GM23338 (cell line): ENCODE results near the gene COIL. TPM values are rescaled to one million over a fixed set of nuclear protein-coding genes. Genes with fewer than 3 reads are reported as not detected.
"Not testable (repeated sequence)": the region's sequence is repeated elsewhere in the genome, so short reads cannot be mapped to it uniquely, and the experiment has no call there.

Experiments
- ATAC-seq: fragments of 200-7000 bp; cut with Tn5 transposase; 3 replicates; pipeline ENCODE4 v1.9.1; 2020
- DNase-seq: peaks from one replicate; pipeline ENCODE4 v3.0.0-alpha.2; 2015; ENCODE audit warnings: low spot score
- H2AFZ ChIP-seq: fragments of 200-600 bp; sonication (generic); 2 replicates; pipeline ENCODE4 v1.8.0; 2016; ENCODE audit warnings: antibody characterized with exemption, mild to moderate bottlenecking, moderate library complexity
- H3F3A ChIP-seq: fragments of 200-600 bp; sonication (generic); replicated peaks from 2 replicates; pipeline ENCODE4 v1.8.0; 2017; ENCODE audit warnings: antibody characterized with exemption, mixed run types, low read depth
- H3K27ac ChIP-seq: fragments of 200-600 bp; sonication (generic); 2 replicates; pipeline ENCODE4 v1.6.1; 2016; ENCODE audit warnings: low read depth
- H3K27me3 ChIP-seq: fragments of 200-600 bp; sonication (generic); 2 replicates; pipeline ENCODE4 v1.8.0; 2016; ENCODE audit warnings: mild to moderate bottlenecking, mixed run types, moderate library complexity; ENCODE audit not compliant: insufficient read depth
- H3K36me3 ChIP-seq: fragments of 200-600 bp; sonication (generic); 2 replicates; pipeline ENCODE4 v1.8.0; 2016; ENCODE audit warnings: mild to moderate bottlenecking; ENCODE audit not compliant: insufficient read depth
- H3K4me1 ChIP-seq: fragments of 200-600 bp; sonication (generic); 2 replicates; pipeline ENCODE4 v1.8.0; 2016; ENCODE audit warnings: mild to moderate bottlenecking, moderate library complexity; ENCODE audit not compliant: insufficient read depth
- H3K4me2 ChIP-seq: fragments of 200-600 bp; sonication (generic); 2 replicates; pipeline ENCODE4 v1.7.1; 2017; ENCODE audit warnings: mixed run types
- H3K4me3 ChIP-seq: fragments of 200-600 bp; sonication (generic); 2 replicates; pipeline ENCODE4 v1.6.1; 2016; ENCODE audit warnings: mixed run types
- H3K79me2 ChIP-seq: fragments of 200-600 bp; sonication (generic); replicated peaks from 2 replicates; pipeline ENCODE4 v1.8.0; 2017; ENCODE audit warnings: mild to moderate bottlenecking; ENCODE audit not compliant: insufficient read depth
- H3K9me2 ChIP-seq: fragments of 200-600 bp; sonication (generic); 2 replicates; pipeline ENCODE4 v1.8.0; 2017; ENCODE audit not compliant: insufficient read depth
- H4K20me1 ChIP-seq: fragments of 200-600 bp; sonication (generic); replicated peaks from 2 replicates; pipeline ENCODE4 v1.8.0; 2017; ENCODE audit warnings: mild to moderate bottlenecking; ENCODE audit not compliant: insufficient read depth
- H3K27ac Mint-ChIP-seq: 2 replicates; pipeline ENCODE4 v1.8.0; 2020; ENCODE audit warnings: inconsistent platforms, mild to moderate bottlenecking, moderate library complexity, mixed read lengths
- H3K27me3 Mint-ChIP-seq: 3 replicates; pipeline ENCODE4 v1.8.0; 2022; ENCODE audit warnings: low read depth, mild to moderate bottlenecking, moderate library complexity, mixed read lengths, inconsistent platforms; ENCODE audit not compliant: insufficient read depth, poor library complexity
- H3K36me3 Mint-ChIP-seq: 3 replicates; pipeline ENCODE4 v1.8.0; 2021; ENCODE audit warnings: low read depth, mild to moderate bottlenecking, inconsistent platforms, moderate library complexity, mixed read lengths
- H3K4me1 Mint-ChIP-seq: 3 replicates; pipeline ENCODE4 v1.8.0; 2020; ENCODE audit warnings: mild to moderate bottlenecking, inconsistent platforms, mixed read lengths
- H3K4me3 Mint-ChIP-seq: 3 replicates; pipeline ENCODE4 v1.8.0; 2021; ENCODE audit warnings: moderate library complexity, mild to moderate bottlenecking, inconsistent platforms, mixed read lengths
- H3K9me3 Mint-ChIP-seq: 3 replicates; pipeline ENCODE4 v1.8.0; 2020; ENCODE audit warnings: moderate library complexity, mild to moderate bottlenecking, inconsistent platforms, mixed read lengths
- CREB1 ChIP-seq: fragments of 250-450 bp; sonication (Bioruptor Pico); IDR thresholded peaks from 2 replicates; pipeline ENCODE4 v1.5.0; 2020; ENCODE audit warnings: low read depth, mild to moderate bottlenecking, moderate library complexity
- ETS1 ChIP-seq: IDR thresholded peaks from 2 replicates; pipeline ENCODE4 v1.6.1; 2016; ENCODE audit warnings: antibody characterized with exemption
- EZH2 ChIP-seq: fragments of 200-600 bp; sonication (generic); IDR thresholded peaks from one replicate; pipeline ENCODE4 v1.8.0; 2017; ENCODE audit warnings: antibody characterized with exemption, mild to moderate bottlenecking, low read depth; ENCODE audit not compliant: unreplicated experiment
- EZH2phosphoT487 ChIP-seq: fragments of 200-600 bp; sonication (generic); IDR thresholded peaks from one replicate; pipeline ENCODE4 v1.8.1; 2018; ENCODE audit warnings: antibody characterized with exemption; ENCODE audit not compliant: unreplicated experiment
- JUNB ChIP-seq: IDR thresholded peaks from one replicate; pipeline ENCODE4 v1.6.1; 2016; ENCODE audit warnings: antibody characterized with exemption; ENCODE audit not compliant: unreplicated experiment
- NANOG ChIP-seq: IDR thresholded peaks from 2 replicates; pipeline ENCODE4 v1.6.1; 2016; ENCODE audit warnings: antibody characterized with exemption, borderline replicate concordance
- POLR2AphosphoS5 ChIP-seq: IDR thresholded peaks from 2 replicates; pipeline ENCODE4 v1.6.1; 2016; ENCODE audit warnings: antibody characterized with exemption, low read depth
- STAT1 ChIP-seq: IDR thresholded peaks from one replicate; pipeline ENCODE4 v1.6.1; 2016; ENCODE audit warnings: antibody characterized with exemption; ENCODE audit not compliant: unreplicated experiment
- ZNF114 ChIP-seq: fragments of 250-450 bp; sonication (Bioruptor Pico); IDR thresholded peaks from 2 replicates; pipeline ENCODE4 v1.5.0; 2020; ENCODE audit warnings: mild to moderate bottlenecking, moderate library complexity
- ZNF331 ChIP-seq: fragments of 250-450 bp; sonication (Bioruptor Pico); IDR thresholded peaks from 2 replicates; pipeline ENCODE4 v1.5.0; 2020; ENCODE audit warnings: low read depth, mild to moderate bottlenecking, moderate library complexity
- polyA plus RNA-seq: library from polyadenylated mRNA; unstranded; fragments of >200 nt; fragmentation: Nextera tagmentation; extraction: Ambion mirVana; gene quantifications from 2 replicates; pipeline ENCODE4 v1.2.1, GENCODE V29; 2016
- total RNA-seq: library from RNA; depleted of rRNA; stranded (reverse); fragments of >200 nt; shearing (Covaris generic); gene quantifications from 2 replicates; pipeline ENCODE4 v1.2.3, GENCODE V29; 2014
- TF ChIP-seq, protein P1 (sequence below): IDR thresholded peaks from one replicate; pipeline ENCODE4 v1.6.1; 2018; ENCODE audit warnings: antibody characterized with exemption; ENCODE audit not compliant: unreplicated experiment
- TF ChIP-seq, protein P2 (sequence below): fragments of 250-450 bp; sonication (Bioruptor Pico); IDR thresholded peaks from 2 replicates; pipeline ENCODE4 v1.5.0; 2020; ENCODE audit warnings: mild to moderate bottlenecking, moderate library complexity

COIL gene
- total and polyA plus RNA-seq, 2 experiments from 2014 or later: 18.5 to 32.2 TPM

DNA sequence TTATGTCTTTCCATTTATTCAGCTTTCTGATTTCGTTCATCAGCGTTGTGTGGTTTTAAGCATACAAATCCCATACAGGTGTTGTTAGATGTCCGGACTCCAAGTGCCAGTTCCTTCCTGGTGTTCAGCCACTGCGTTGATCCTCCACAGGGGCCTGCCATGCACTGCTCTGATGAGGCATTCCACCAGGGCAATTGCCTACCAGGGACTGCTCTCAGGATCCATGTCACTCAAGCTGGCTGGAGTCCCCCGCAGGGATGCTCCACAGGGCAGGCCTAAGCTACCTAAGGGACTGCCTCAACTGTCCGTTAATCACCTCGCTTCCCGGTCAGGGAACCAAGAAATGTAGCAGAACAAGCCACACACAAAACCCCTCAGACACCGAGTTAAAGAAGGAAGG is 4.4 kb upstream of the COIL start:
- not testable (repeated sequence) for H3K4me1 ChIP-seq, H4K20me1 ChIP-seq, H3K4me3 ChIP-seq, ATAC-seq, H3K36me3 ChIP-seq, H2AFZ ChIP-seq, H3F3A ChIP-seq, H3K27me3 Mint-ChIP-seq, H3K9me2 ChIP-seq, H3K4me2 ChIP-seq, H3K36me3 Mint-ChIP-seq, H3K9me3 Mint-ChIP-seq, H3K79me2 ChIP-seq, H3K4me3 Mint-ChIP-seq, H3K27ac Mint-ChIP-seq, H3K27me3 ChIP-seq, DNase-seq, H3K27ac ChIP-seq, H3K4me1 Mint-ChIP-seq

GRCh38 chr17:56956992-56957391 is 3.9 kb downstream of the COIL start:
- Mint-ChIP-seq H3K27me3 (peaks cover 8% of the 10 kb centered on the region), H3K4me3 (no peak overlapping the region), H3K9me3 (no peaks in the 10 kb centered on the region), H3K4me1 (peaks cover 13% of the 10 kb centered on the region), H3K36me3 (peaks cover 5% of the 10 kb centered on the region; the same call in 1 of the 3 replicates), H3K27ac (no peak overlapping the region)
- H3F3A ChIP-seq: peaks cover 6% of the 10 kb centered on the region
- ATAC-seq (no peak), DNase-seq (no peak)
- no peak overlapping the region for H2AFZ ChIP-seq
- H3K27ac ChIP-seq: no peak overlapping the region
- H3K27me3 ChIP-seq: no peaks in the 10 kb centered on the region
- no peak overlapping the region for H3K4me3 ChIP-seq
- no peaks in the 10 kb centered on the region for H4K20me1 ChIP-seq
- no peaks in the 10 kb centered on the region for H3K9me2 ChIP-seq
- peaks cover 3% of the 10 kb centered on the region for H3K4me1 ChIP-seq
- no peak overlapping the region for H3K4me2 ChIP-seq
- peaks cover 54% of the 10 kb centered on the region for H3K79me2 ChIP-seq
- no peaks in the 10 kb centered on the region for H3K36me3 ChIP-seq
- TF ChIP-seq, protein P1, sequence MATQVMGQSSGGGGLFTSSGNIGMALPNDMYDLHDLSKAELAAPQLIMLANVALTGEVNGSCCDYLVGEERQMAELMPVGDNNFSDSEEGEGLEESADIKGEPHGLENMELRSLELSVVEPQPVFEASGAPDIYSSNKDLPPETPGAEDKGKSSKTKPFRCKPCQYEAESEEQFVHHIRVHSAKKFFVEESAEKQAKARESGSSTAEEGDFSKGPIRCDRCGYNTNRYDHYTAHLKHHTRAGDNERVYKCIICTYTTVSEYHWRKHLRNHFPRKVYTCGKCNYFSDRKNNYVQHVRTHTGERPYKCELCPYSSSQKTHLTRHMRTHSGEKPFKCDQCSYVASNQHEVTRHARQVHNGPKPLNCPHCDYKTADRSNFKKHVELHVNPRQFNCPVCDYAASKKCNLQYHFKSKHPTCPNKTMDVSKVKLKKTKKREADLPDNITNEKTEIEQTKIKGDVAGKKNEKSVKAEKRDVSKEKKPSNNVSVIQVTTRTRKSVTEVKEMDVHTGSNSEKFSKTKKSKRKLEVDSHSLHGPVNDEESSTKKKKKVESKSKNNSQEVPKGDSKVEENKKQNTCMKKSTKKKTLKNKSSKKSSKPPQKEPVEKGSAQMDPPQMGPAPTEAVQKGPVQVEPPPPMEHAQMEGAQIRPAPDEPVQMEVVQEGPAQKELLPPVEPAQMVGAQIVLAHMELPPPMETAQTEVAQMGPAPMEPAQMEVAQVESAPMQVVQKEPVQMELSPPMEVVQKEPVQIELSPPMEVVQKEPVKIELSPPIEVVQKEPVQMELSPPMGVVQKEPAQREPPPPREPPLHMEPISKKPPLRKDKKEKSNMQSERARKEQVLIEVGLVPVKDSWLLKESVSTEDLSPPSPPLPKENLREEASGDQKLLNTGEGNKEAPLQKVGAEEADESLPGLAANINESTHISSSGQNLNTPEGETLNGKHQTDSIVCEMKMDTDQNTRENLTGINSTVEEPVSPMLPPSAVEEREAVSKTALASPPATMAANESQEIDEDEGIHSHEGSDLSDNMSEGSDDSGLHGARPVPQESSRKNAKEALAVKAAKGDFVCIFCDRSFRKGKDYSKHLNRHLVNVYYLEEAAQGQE: no peak
- no peak for TF ChIP-seq EZH2phosphoT487
- TF ChIP-seq, protein P2, sequence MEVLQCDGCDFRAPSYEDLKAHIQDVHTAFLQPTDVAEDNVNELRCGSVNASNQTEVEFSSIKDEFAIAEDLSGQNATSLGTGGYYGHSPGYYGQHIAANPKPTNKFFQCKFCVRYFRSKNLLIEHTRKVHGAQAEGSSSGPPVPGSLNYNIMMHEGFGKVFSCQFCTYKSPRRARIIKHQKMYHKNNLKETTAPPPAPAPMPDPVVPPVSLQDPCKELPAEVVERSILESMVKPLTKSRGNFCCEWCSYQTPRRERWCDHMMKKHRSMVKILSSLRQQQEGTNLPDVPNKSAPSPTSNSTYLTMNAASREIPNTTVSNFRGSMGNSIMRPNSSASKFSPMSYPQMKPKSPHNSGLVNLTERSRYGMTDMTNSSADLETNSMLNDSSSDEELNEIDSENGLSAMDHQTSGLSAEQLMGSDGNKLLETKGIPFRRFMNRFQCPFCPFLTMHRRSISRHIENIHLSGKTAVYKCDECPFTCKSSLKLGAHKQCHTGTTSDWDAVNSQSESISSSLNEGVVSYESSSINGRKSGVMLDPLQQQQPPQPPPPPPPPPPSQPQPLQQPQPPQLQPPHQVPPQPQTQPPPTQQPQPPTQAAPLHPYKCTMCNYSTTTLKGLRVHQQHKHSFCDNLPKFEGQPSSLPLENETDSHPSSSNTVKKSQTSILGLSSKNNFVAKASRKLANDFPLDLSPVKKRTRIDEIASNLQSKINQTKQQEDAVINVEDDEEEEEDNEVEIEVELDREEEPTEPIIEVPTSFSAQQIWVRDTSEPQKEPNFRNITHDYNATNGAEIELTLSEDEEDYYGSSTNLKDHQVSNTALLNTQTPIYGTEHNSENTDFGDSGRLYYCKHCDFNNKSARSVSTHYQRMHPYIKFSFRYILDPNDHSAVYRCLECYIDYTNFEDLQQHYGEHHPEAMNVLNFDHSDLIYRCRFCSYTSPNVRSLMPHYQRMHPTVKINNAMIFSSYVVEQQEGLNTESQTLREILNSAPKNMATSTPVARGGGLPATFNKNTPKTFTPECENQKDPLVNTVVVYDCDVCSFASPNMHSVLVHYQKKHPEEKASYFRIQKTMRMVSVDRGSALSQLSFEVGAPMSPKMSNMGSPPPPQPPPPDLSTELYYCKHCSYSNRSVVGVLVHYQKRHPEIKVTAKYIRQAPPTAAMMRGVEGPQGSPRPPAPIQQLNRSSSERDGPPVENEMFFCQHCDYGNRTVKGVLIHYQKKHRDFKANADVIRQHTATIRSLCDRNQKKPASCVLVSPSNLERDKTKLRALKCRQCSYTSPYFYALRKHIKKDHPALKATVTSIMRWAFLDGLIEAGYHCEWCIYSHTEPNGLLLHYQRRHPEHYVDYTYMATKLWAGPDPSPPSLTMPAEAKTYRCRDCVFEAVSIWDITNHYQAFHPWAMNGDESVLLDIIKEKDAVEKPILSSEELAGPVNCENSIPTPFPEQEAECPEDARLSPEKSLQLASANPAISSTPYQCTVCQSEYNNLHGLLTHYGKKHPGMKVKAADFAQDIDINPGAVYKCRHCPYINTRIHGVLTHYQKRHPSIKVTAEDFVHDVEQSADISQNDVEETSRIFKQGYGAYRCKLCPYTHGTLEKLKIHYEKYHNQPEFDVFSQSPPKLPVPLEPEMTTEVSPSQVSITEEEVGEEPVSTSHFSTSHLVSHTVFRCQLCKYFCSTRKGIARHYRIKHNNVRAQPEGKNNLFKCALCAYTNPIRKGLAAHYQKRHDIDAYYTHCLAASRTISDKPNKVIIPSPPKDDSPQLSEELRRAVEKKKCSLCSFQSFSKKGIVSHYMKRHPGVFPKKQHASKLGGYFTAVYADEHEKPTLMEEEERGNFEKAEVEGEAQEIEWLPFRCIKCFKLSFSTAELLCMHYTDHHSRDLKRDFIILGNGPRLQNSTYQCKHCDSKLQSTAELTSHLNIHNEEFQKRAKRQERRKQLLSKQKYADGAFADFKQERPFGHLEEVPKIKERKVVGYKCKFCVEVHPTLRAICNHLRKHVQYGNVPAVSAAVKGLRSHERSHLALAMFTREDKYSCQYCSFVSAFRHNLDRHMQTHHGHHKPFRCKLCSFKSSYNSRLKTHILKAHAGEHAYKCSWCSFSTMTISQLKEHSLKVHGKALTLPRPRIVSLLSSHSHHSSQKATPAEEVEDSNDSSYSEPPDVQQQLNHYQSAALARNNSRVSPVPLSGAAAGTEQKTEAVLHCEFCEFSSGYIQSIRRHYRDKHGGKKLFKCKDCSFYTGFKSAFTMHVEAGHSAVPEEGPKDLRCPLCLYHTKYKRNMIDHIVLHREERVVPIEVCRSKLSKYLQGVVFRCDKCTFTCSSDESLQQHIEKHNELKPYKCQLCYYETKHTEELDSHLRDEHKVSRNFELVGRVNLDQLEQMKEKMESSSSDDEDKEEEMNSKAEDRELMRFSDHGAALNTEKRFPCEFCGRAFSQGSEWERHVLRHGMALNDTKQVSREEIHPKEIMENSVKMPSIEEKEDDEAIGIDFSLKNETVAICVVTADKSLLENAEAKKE (CRISPR knock-in tag): no peak
- TF ChIP-seq ZNF331: no peak
- no peak for TF ChIP-seq STAT1
- no peak for TF ChIP-seq NANOG
- no peak for TF ChIP-seq JUNB
- TF ChIP-seq POLR2AphosphoS5: no peak
- no peak for TF ChIP-seq ETS1
- TF ChIP-seq ZNF114 (CRISPR knock-in tag): no peak
- no peak for TF ChIP-seq CREB1 (CRISPR knock-in tag)
- TF ChIP-seq EZH2: no peak
